Measurements from ENCODE around the gene KIAA0825. TPM values are rescaled to one million over a fixed set of nuclear protein-coding genes. Genes with fewer than 3 reads are reported as not detected.

The KIAA0825 gene
- total RNA-seq, 3 donors from 2014 or later (not counting 1 experiment from before 2014, with no cell fraction given), result 2.4 to 5.0 (median 4.8) TPM

DNA sequence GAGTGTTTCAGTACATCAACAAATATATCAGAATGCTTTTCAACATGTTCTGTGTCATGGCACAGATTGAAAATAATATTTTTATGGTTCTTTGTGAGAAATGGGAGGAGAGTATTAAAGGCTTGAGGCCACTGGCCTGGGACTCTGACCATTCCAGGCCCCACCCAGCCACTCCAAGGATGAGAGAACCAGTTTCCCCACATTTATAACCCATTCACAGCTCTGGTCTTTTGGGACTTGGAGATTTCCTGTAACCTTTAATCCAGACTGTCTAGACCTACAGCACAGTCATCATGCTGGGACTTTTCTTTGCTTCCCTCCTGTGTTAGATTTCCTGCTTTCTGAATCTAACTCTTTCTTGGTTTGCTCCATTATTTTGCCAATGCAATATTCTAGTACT lies 389.6 kb downstream of the KIAA0825 start:
- H3K9me3 ChIP-seq (ENCODE audit: control insufficient read depth, insufficient read depth, low read length), result no peaks in the 10 kb centered on the region
- no peaks in the 10 kb centered on the region for H3K4me1 ChIP-seq (ENCODE audit: control insufficient read depth, insufficient read depth, low read length)
- intact Hi-C loops (cut with micrococcal nuclease), result no loop called here

DNA sequence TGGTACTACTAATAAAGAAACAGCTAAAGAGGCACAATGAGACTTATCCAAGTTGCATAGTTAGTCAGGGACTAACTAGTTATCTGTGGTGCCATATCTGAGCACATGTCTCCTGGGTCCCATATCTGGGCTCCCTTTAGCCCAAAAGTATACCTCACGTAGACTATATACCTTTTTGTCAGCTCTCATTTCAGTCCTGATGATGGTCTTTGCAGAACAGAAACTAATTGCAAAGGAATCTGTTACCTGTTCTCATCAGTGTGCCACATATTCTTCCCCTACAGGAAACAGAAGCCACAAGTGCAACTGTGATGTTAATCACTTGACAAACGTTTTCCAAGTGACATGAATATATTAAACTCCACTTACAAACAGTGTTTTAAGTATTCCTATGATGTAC lies 395.2 kb downstream of the KIAA0825 start:
- Mint-ChIP-seq H3K4me1 (peaks cover 0 to 4% of the 10 kb centered on the region in 2 donors), H3K27ac (no peak overlapping the region), H3K36me3 (no peaks in the 10 kb centered on the region), H3K9me3 (no peaks in the 10 kb centered on the region), H3K4me3 (no peak overlapping the region), H3K27me3 (ENCODE audit: low read depth in 2 of 2) (peaks cover 0 to 3% of the 10 kb centered on the region in 2 donors)
- H3K36me3 ChIP-seq (ENCODE audit: control insufficient read depth, insufficient read depth, low read length), result no peaks in the 10 kb centered on the region
- H3K9me3 ChIP-seq (ENCODE audit: control insufficient read depth, insufficient read depth, low read length), result no peaks in the 10 kb centered on the region
- WGBS (ENCODE audit: insufficient coverage), result 7% methylated on average over 1 of the region's 2 CpGs
- no peaks in the 10 kb centered on the region for H3K27me3 ChIP-seq (ENCODE audit: control insufficient read depth, insufficient read depth, low read length)
- DNase-seq, result no peak
- TF ChIP-seq, protein P1, sequence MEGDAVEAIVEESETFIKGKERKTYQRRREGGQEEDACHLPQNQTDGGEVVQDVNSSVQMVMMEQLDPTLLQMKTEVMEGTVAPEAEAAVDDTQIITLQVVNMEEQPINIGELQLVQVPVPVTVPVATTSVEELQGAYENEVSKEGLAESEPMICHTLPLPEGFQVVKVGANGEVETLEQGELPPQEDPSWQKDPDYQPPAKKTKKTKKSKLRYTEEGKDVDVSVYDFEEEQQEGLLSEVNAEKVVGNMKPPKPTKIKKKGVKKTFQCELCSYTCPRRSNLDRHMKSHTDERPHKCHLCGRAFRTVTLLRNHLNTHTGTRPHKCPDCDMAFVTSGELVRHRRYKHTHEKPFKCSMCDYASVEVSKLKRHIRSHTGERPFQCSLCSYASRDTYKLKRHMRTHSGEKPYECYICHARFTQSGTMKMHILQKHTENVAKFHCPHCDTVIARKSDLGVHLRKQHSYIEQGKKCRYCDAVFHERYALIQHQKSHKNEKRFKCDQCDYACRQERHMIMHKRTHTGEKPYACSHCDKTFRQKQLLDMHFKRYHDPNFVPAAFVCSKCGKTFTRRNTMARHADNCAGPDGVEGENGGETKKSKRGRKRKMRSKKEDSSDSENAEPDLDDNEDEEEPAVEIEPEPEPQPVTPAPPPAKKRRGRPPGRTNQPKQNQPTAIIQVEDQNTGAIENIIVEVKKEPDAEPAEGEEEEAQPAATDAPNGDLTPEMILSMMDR (IDR thresholded peaks at IDR 0.05), result no peak
- no peak overlapping the region for H3K4me3 ChIP-seq (ENCODE audit: low read length)
- no peak for ATAC-seq
- H3K4me1 ChIP-seq (ENCODE audit: control insufficient read depth, insufficient read depth, low read length), result no peaks in the 10 kb centered on the region
- intact Hi-C loops (cut with micrococcal nuclease), result no loop called here
- H3K27ac ChIP-seq (ENCODE audit: low read length), result no peak overlapping the region

More for the DNA sequence above, 389.6 kb downstream of the KIAA0825 start:
- no peak overlapping the region for H3K4me3 Mint-ChIP-seq
- no peak for ATAC-seq
- Histone ChIP-seq H3K4me3 (ENCODE audit: low read length) (no peak overlapping the region), H3K27me3 (ENCODE audit: control insufficient read depth, insufficient read depth, low read length) (no peaks in the 10 kb centered on the region), H3K27ac (ENCODE audit: low read length) (no peak overlapping the region), H3K36me3 (ENCODE audit: control insufficient read depth, insufficient read depth, low read length) (no peaks in the 10 kb centered on the region)
- no peak overlapping the region for H3K27ac Mint-ChIP-seq
- H3K36me3 Mint-ChIP-seq, result peaks cover 27% of the 10 kb centered on the region
- H3K9me3 Mint-ChIP-seq, result peaks cover 2 to 3% of the 10 kb centered on the region in 2 donors
- no peak for DNase-seq
- no peaks in the 10 kb centered on the region for H3K4me1 Mint-ChIP-seq
- TF ChIP-seq, protein P1 (IDR thresholded peaks at IDR 0.05), result no peak
- H3K27me3 Mint-ChIP-seq (ENCODE audit: low read depth in 2 of 2), result peaks cover 0 to 8% of the 10 kb centered on the region in 2 donors

DNA sequence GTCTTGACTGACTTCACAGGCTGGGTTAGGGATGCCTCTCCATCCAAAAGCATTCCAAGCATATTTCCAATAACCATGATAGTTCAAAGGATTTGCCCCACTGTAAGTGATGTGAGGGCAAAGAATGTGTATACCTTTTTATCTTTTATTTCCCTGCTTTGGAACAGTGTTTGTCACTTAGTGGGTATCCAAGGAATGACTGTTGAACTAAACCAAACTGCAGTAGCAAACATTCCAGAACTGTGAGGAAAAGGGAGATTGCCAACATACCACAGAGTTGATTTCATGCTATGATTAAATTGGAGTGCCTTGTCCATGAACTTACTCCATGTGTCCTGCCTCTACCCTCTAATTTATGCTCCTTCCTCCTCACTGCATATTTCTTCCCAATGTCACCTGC lies 400.0 kb downstream of the KIAA0825 start:
- DNase-seq (no peak), ATAC-seq (no peak)
- no peaks in the 10 kb centered on the region for H3K36me3 ChIP-seq (ENCODE audit: control insufficient read depth, insufficient read depth, low read length)
- intact Hi-C loops (cut with micrococcal nuclease), result no loop called here
- H3K27ac ChIP-seq (ENCODE audit: low read length), result no peak overlapping the region
- TF ChIP-seq, protein P1 (IDR thresholded peaks at IDR 0.05), result no peak
- H3K9me3 ChIP-seq (ENCODE audit: control insufficient read depth, insufficient read depth, low read length), result no peaks in the 10 kb centered on the region
- H3K27ac Mint-ChIP-seq, result no peak overlapping the region
- peaks cover 0 to 2% of the 10 kb centered on the region in 2 donors for H3K4me1 Mint-ChIP-seq
- no peaks in the 10 kb centered on the region for H3K27me3 ChIP-seq (ENCODE audit: control insufficient read depth, insufficient read depth, low read length)
- H3K27me3 Mint-ChIP-seq (ENCODE audit: low read depth in 2 of 2), result peaks cover 0 to 5% of the 10 kb centered on the region in 2 donors
- H3K4me3 ChIP-seq (ENCODE audit: low read length), result no peak overlapping the region
- no peaks in the 10 kb centered on the region for H3K36me3 Mint-ChIP-seq
- no peak overlapping the region for H3K4me3 Mint-ChIP-seq
- no peaks in the 10 kb centered on the region for H3K4me1 ChIP-seq (ENCODE audit: control insufficient read depth, insufficient read depth, low read length)
- peaks cover 5 to 7% of the 10 kb centered on the region in 2 donors for H3K9me3 Mint-ChIP-seq

DNA sequence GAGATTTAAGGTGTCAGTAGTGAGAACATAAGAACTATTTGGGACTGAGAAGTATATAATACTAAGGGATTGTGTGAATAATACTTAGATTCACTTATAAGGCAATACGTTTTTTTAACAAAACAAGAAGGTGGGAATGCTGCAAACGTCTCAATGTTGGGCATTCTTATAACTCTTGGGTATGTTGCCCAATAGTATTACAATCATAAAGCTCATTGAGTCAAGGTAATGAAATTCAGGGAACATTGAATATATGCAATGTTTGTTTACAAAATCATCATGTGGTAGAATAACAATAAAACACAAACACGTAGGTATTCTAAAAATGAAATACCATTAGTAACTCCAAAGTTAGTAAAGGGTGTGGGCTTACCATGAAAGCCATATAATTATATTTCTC lies 400.7 kb downstream of the KIAA0825 start:
- DNase-seq (no peak), ATAC-seq (no peak)
- TF ChIP-seq, protein P1 (IDR thresholded peaks at IDR 0.05), result no peak
- Mint-ChIP-seq H3K4me3 (no peak overlapping the region), H3K4me1 (no peaks in the 10 kb centered on the region), H3K36me3 (no peaks in the 10 kb centered on the region), H3K9me3 (peaks cover 5 to 7% of the 10 kb centered on the region in 2 donors), H3K27me3 (ENCODE audit: low read depth in 2 of 2) (peaks cover 0 to 5% of the 10 kb centered on the region in 2 donors), H3K27ac (no peak overlapping the region)
- no CpG with 5 or more reads among the region's 3 CpGs for WGBS (ENCODE audit: insufficient coverage)
- no peak overlapping the region for H3K27ac ChIP-seq (ENCODE audit: low read length)
- H3K27me3 ChIP-seq (ENCODE audit: control insufficient read depth, insufficient read depth, low read length), result no peaks in the 10 kb centered on the region
- no peaks in the 10 kb centered on the region for H3K36me3 ChIP-seq (ENCODE audit: control insufficient read depth, insufficient read depth, low read length)
- no peaks in the 10 kb centered on the region for H3K9me3 ChIP-seq (ENCODE audit: control insufficient read depth, insufficient read depth, low read length)
- H3K4me3 ChIP-seq (ENCODE audit: low read length), result no peak overlapping the region
- H3K4me1 ChIP-seq (ENCODE audit: control insufficient read depth, insufficient read depth, low read length), result no peaks in the 10 kb centered on the region
- intact Hi-C loops (cut with micrococcal nuclease), result no loop called here

Data from natural killer cell (primary cell).